Retina (tissue), 1 donor: ENCODE data around the gene FOXP4.

Experiments
- DNase-seq: peaks from one replicate; pipeline ENCODE4 v3.0.0-alpha.2; 2016

Gene FOXP4

DNA sequence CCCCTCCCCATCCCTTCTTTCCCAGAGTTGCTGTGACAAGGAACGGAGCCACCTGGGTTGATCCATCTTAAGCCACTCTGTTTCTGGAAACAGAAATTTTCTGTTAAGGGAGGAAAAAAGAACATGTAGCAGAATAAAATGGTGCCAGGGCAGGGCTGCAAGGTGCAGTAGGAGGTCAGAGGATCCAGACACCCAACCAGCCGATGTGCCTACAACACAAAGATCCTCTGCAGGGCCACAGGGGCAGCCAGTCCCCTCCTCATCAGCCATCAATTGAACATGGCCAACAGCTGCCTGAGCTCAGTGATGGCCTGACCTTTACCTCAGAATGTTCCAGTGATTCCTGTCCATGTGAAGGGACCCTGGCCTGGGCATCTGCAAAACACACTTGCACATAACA is 103.9 kb downstream of the FOXP4 start:
- DNase-seq: no peak

DNA sequence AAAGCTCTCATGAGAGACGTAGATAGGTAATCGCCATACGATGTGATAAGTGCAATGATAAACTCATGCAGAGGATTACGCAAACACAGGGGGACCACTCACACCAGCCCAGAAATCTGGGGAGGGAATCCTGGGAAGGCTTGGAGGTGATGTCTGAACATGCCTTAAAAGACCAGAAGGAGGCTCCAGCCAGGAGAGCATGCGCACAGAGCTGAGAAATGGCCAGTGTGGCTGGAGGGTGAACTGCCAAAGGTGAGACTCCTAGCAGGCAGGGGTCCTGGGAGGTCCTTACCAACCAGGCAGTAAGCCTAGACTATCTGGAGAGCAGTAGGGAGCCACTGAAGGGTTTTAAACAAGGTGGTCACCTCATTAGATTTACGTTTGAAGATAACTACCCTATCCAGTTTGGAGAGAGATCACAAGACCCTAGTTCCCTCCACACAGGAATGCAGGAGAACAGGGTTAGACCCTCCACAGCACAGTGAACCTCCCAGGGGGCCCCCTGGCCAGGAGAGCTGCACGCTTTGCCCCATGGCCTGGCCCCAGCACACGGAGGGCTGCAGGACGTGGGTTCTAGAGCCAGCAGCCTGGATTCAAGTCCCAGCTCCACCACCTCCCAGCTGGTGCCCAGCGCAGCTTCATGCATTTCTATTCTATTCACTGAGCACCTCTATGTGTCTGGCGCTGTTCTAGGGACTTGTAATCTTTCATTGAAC is 105.2 kb downstream of the FOXP4 start:
- no peak for DNase-seq
